Neural crest cell (in vitro differentiated cells): ENCODE results near the gene GUCD1. TPM values are rescaled to one million over a fixed set of nuclear protein-coding genes. Genes with fewer than 3 reads are reported as not detected.
"Not testable (repeated sequence)": the region's sequence is repeated elsewhere in the genome, so short reads cannot be mapped to it uniquely, and the experiment has no call there.

Experiments
- DNase-seq: peaks from one replicate; pipeline ENCODE4 v3.0.0; 2021; ENCODE audit warnings: low read depth, mixed read lengths, low spot score
- H3K27ac Mint-ChIP-seq: one replicate; pipeline ENCODE4 v1.8.0; 2021; ENCODE audit warnings: mild to moderate bottlenecking, mixed read lengths; ENCODE audit not compliant: unreplicated experiment
- H3K27me3 Mint-ChIP-seq: 2 replicates; pipeline ENCODE4 v1.8.0; 2021; ENCODE audit warnings: low read depth, mild to moderate bottlenecking, mixed read lengths
- H3K36me3 Mint-ChIP-seq: 2 replicates; pipeline ENCODE4 v1.8.0; 2021; ENCODE audit warnings: low read depth, mild to moderate bottlenecking, mixed read lengths
- H3K4me1 Mint-ChIP-seq: 2 replicates; pipeline ENCODE4 v1.8.0; 2021; ENCODE audit warnings: mixed read lengths
- H3K4me3 Mint-ChIP-seq: one replicate; pipeline ENCODE4 v1.8.0; 2021; ENCODE audit warnings: mild to moderate bottlenecking, mixed read lengths
- H3K9me3 Mint-ChIP-seq: 2 replicates; pipeline ENCODE4 v1.8.0; 2021; ENCODE audit warnings: mixed read lengths
- CTCF ChIP-seq: fragments of 200-600 bp; sonication (generic); conservative IDR thresholded peaks from 2 replicates; pipeline ENCODE4 v1.5.0; 2021; ENCODE audit warnings: antibody characterized with exemption, mild to moderate bottlenecking
- long read RNA-seq: library from polyadenylated mRNA; unstranded; transcript quantifications from one replicate; pipeline ENCODE4 v2.0.0, GENCODE V29; 2020
- total RNA-seq: library from RNA; stranded (reverse); gene quantifications from 2 replicates; pipeline ENCODE4 v1.2.1, GENCODE V29; 2021

The GUCD1 gene
- total RNA-seq = 94.9 and 103 TPM in 2 replicates
- long read RNA-seq, partial matches to known transcripts = 2 of 11 reads
- long read RNA-seq, other reads (novel, unspliced or antisense) = 8 of 11 reads

- H3K4me3 Mint-ChIP-seq = peak within 1 kb of the TSS; percentile 98
- no peaks in the 10 kb centered on the region for H3K27me3 Mint-ChIP-seq
- H3K27ac Mint-ChIP-seq = peak within 1 kb of the TSS; percentile 99
- peak; percentile 18 for DNase-seq
- H3K4me1 Mint-ChIP-seq = peaks cover 50% of the 10 kb centered on the region
- no peak for TF ChIP-seq CTCF
- H3K36me3 Mint-ChIP-seq = peaks cover 3% of the 10 kb centered on the region
- no peaks in the 10 kb centered on the region for H3K9me3 Mint-ChIP-seq
Measured at GRCh38 chr22:24554313-24555164, at the start of gene GUCD1. TSS of gene GUCD1 (minus strand) at chr22:24555138. CDS start at chr22:24554991, 147 bp downstream.

- TF ChIP-seq CTCF = peak; percentile 46
- not testable (repeated sequence) for DNase-seq, H3K9me3 Mint-ChIP-seq, H3K27me3 Mint-ChIP-seq, H3K36me3 Mint-ChIP-seq, H3K4me3 Mint-ChIP-seq, H3K27ac Mint-ChIP-seq
- H3K4me1 Mint-ChIP-seq = peaks cover 13% of the 10 kb centered on the region
Measured at GRCh38 chr22:24603770-24604629, 49.1 kb upstream of the GUCD1 start.

DNA sequence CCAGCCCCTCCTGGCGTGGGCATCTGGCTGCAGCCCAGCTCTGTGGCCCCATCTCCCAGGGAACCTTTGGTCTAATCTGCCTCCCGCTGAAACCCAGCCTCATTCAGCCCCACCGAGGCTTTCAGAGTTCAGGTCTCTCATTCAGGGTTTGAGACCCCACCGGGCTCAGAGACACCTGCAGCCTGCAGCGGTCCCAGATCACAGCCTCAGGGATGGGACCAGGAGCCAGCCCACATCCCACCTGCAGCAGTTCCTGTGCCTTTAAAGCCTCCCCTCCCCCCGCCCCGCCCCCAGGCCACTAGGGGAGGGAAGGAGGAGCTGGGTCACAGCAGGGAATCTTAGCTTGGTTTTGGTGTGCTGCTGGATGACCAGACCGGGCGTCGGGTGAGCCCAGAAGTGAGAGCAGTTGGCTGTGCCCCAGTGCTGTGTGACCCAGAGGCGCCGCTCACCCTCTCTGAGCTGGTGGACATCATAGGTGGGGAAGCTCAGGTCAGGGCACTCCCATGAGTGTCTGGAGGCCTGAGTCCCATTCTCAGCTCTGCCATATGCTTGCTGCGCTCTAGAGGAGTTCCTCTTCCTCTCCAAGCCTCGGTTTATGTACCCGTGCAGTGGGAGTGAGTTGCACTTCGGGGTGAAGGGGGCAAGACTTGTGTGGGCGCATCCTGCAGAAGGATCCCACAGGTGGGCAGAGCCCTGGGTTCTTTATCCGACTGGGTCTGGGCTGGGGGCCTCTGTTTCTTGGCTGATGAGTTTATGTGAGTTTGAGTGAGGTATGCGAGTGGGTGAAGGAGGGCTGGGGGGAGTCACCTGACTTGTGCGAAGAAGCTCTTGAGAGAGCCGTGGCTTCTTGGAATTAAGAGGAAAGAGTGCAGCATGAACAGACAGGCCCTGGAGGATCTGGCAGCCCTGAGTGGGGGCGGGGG is 48.2 kb upstream of the GUCD1 start, which contains the start of gene GGT1:
Gene GGT1, plus strand, starts transcription at position 347 of the 923 bp plus-strand sequence. CDS start 7,889 bp downstream, outside the sequence.
- H3K4me1 Mint-ChIP-seq = peaks cover 13% of the 10 kb centered on the region
- not testable (repeated sequence) for H3K9me3 Mint-ChIP-seq, H3K4me3 Mint-ChIP-seq, H3K27me3 Mint-ChIP-seq, DNase-seq, H3K27ac Mint-ChIP-seq, H3K36me3 Mint-ChIP-seq

DNA sequence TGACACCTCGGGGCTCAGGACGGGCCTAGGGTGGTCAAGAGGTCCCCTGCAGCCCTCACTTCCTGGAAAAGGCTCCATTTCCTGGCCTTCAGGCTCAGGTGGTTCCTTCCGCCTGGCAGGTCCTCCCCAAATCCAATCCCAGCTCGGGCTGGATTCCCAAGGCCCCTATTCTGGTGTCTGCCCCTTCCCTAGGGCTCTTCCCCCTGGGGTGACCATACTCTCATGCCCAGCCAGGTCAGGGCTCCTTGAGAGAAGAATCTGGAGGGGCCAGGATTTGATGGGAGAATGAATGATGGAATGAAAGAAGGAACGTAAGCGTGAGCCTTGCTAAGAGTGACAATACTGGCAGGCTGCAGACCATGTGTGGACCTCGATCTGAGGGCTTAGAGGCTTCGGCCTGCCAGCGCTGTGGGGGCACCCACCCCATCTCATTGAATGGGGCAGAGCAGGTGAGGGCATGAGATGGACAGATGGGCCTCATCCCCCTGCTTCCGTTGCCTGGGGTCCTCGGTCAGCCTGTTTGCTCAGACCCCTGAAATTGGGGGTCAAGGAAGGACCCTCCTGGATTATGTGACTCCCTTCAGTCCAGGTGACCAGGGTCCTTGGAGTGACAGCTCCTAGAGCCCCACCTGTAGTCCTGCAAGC is 47.3 kb upstream of the GUCD1 start:
- not testable (repeated sequence) for H3K27me3 Mint-ChIP-seq, DNase-seq, H3K4me3 Mint-ChIP-seq, H3K9me3 Mint-ChIP-seq, H3K27ac Mint-ChIP-seq, H3K36me3 Mint-ChIP-seq
- peaks cover 13% of the 10 kb centered on the region for H3K4me1 Mint-ChIP-seq

GRCh38 chr22:24601217-24602104 is 46.5 kb upstream of the GUCD1 start:
- H3K4me1 Mint-ChIP-seq = peaks cover 13% of the 10 kb centered on the region
- DNase-seq = no peak
- no peaks in the 10 kb centered on the region for H3K9me3 Mint-ChIP-seq
- H3K4me3 Mint-ChIP-seq = no peak overlapping the region
- no peak overlapping the region for H3K27ac Mint-ChIP-seq
- no peaks in the 10 kb centered on the region for H3K36me3 Mint-ChIP-seq
- TF ChIP-seq CTCF = no peak
- H3K27me3 Mint-ChIP-seq = no peaks in the 10 kb centered on the region

DNA sequence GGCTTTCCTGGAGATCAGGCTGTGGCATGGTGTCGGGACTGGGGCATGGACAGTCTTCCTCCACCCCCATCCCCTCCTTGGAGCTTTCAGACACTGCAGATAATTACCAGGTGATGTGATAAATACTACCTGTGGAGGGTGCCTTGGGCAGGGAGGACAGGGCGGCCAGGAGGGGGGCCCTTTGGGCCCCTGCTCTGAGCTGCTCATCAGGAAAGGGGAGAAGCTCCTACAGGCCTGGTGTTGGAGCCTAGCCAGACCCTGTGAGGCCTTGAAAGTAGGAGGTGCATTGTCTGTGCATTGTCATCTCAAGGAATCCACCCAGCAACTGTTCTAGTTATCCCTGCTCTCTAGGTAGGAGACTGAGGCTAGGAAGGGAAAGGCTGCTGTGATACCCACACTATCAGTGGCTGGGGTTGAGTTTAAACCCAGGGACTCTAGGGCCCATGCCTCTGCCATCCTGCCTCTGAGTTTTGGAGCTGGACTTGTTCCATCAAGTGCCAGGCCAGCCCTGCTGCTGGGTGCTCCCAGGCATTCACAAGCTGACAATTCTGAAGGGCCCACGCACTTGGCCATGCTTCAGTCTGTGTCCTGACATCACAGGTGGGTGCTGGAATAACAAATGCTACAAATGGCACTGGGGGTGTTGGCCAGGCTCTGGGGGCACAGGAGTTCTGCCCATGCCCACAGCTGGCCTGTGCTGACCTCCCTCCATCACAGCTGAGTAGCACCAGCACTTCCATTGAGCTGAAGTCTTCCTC is 45.2 kb upstream of the GUCD1 start:
- not testable (repeated sequence) for H3K36me3 Mint-ChIP-seq, H3K27ac Mint-ChIP-seq, H3K9me3 Mint-ChIP-seq, DNase-seq, H3K4me3 Mint-ChIP-seq, H3K27me3 Mint-ChIP-seq
- peaks cover 13% of the 10 kb centered on the region for H3K4me1 Mint-ChIP-seq
